K562 (cell line): ENCODE results near the gene UBXN11. TPM values are rescaled to one million over a fixed set of nuclear protein-coding genes. Genes with fewer than 3 reads are reported as not detected.

Experiments
- BACH1 ChIP-seq: fragments of 200-800 bp; sonication (Bioruptor generic); IDR thresholded peaks from 2 replicates; pipeline ENCODE4 v1.6.1; 2016; ENCODE audit warnings: missing genetic modification characterization, missing compliant biosample characterization
- CHD4 ChIP-seq: fragments of 200-600 bp; sonication (generic); IDR thresholded peaks from 3 replicates; pipeline ENCODE4 v1.6.1; 2012; ENCODE audit warnings: low read depth, mild to moderate bottlenecking, mixed read lengths, low read length, inconsistent platforms; ENCODE audit not compliant: insufficient read depth, insufficient replicate concordance, poor library complexity, severe bottlenecking
- EP300 ChIP-seq: IDR thresholded peaks from 2 replicates; pipeline ENCODE4 v1.6.1; 2012; ENCODE audit warnings: low read length, improper control_type of control experiment
- ETV5 ChIP-seq: sonication (generic); formaldehyde crosslinking; IDR thresholded peaks from 2 replicates; pipeline ENCODE4 v1.4.0; 2020; ENCODE audit warnings: low read depth, mild to moderate bottlenecking, missing genetic modification reagents
- FOXK2 ChIP-seq, 2 experiments: fragments of 450-650 bp; IDR thresholded peaks in 1 of 2; conservative IDR thresholded peaks in 1 of 2; 2 replicates each; pipeline ENCODE4 v1.6.1; 2016; ENCODE audit warnings: low read depth in 2 of 2, mild to moderate bottlenecking in 1 of 2
- KDM5B ChIP-seq: fragments of 200-600 bp; sonication (generic); IDR thresholded peaks from 2 replicates; pipeline ENCODE4 v1.6.1; 2012; ENCODE audit warnings: low read depth, mild to moderate bottlenecking, moderate library complexity, low read length, control low read depth, inconsistent platforms; ENCODE audit not compliant: insufficient replicate concordance
- LEF1 ChIP-seq: fragments of 450-650 bp; IDR thresholded peaks from 2 replicates; pipeline ENCODE4 v1.6.1; 2016; ENCODE audit warnings: mild to moderate bottlenecking
- MAFF ChIP-seq: IDR thresholded peaks from 2 replicates; pipeline ENCODE4 v1.6.1; 2012; ENCODE audit warnings: low read length, improper control_type of control experiment
- MCM3 ChIP-seq: fragments of 450-650 bp; IDR thresholded peaks from 2 replicates; pipeline ENCODE4 v1.6.1; 2016
- MXI1 ChIP-seq: IDR thresholded peaks from 2 replicates; pipeline ENCODE4 v1.6.1; 2011; ENCODE audit warnings: low read depth, mild to moderate bottlenecking, improper control_type of control experiment, low read length
- MYNN ChIP-seq, 2 experiments: sonication (generic); formaldehyde crosslinking in 1 of 2; IDR thresholded peaks; 2 replicates each; pipeline versions ENCODE4 v1.5.0 to v1.6.1; 2016 to 2020; ENCODE audit warnings: antibody characterized with exemption in 1 of 2, missing genetic modification reagents in 1 of 2
- NFIC ChIP-seq: fragments of 450-650 bp; IDR thresholded peaks from 2 replicates; pipeline ENCODE4 v1.6.1; 2017; ENCODE audit warnings: mild to moderate bottlenecking, inconsistent platforms
- PHF8 ChIP-seq: fragments of 200-600 bp; sonication (generic); IDR thresholded peaks from 2 replicates; pipeline ENCODE4 v1.6.1; 2012; ENCODE audit warnings: mixed run types, mild to moderate bottlenecking, inconsistent platforms, low read length, moderate library complexity, borderline replicate concordance
- RB1 ChIP-seq: fragments of 450-650 bp; IDR thresholded peaks from 2 replicates; pipeline ENCODE4 v1.6.1; 2017; ENCODE audit warnings: low read depth, mild to moderate bottlenecking
- RUNX1 ChIP-seq: sonication (generic); IDR thresholded peaks from 2 replicates; pipeline ENCODE4 v1.6.1; 2016; ENCODE audit warnings: antibody characterized with exemption, low read depth
- SPI1 ChIP-seq: IDR thresholded peaks from 2 replicates; pipeline ENCODE4 v1.6.1; 2011; ENCODE audit warnings: low read depth, low read length, control low read depth, borderline replicate concordance
- TGIF2 ChIP-seq: sonication (generic); formaldehyde crosslinking; IDR thresholded peaks from 2 replicates; pipeline ENCODE4 v1.8.1; 2022; ENCODE audit warnings: mild to moderate bottlenecking, missing genetic modification reagents, moderate library complexity
- ZFPM2 ChIP-seq: fragments of 250-450 bp; sonication (Bioruptor Pico); IDR thresholded peaks from 2 replicates; pipeline ENCODE4 v1.5.1; 2022; ENCODE audit warnings: mild to moderate bottlenecking
- ZNF24 ChIP-seq: fragments of 450-650 bp; IDR thresholded peaks from 2 replicates; pipeline ENCODE4 v1.6.1; 2016
- ZNF263 ChIP-seq: sonication (generic); formaldehyde crosslinking; IDR thresholded peaks from 2 replicates; pipeline ENCODE4 v1.8.0; 2022; ENCODE audit warnings: mild to moderate bottlenecking, missing genetic modification reagents, borderline replicate concordance
- ZNF444 ChIP-seq: fragments of 250-450 bp; sonication (Bioruptor Pico); IDR thresholded peaks from 2 replicates; pipeline ENCODE4 v1.4.0; 2020; ENCODE audit warnings: mild to moderate bottlenecking, moderate library complexity
- polyA plus RNA-seq, 8 experiments: library from polyadenylated mRNA; depleted of rRNA in 4 of 8; stranded (reverse) in 5 of 8; unstranded in 3 of 8; fragments of >200 nt; fragmentation: Nextera tagmentation in 2 of 8; fragmentation: Illumina TruSeq in 1 of 8; extraction: Ambion mirVana in 2 of 8; extraction: Trizol in 1 of 8; gene quantifications; 2 replicates each; pipeline versions ENCODE4 v1.2.1 to v1.2.3, GENCODE V29; 2011 to 2014; ENCODE audit warnings: inconsistent platforms in 1 of 8, missing spikeins in 1 of 8
- total RNA-seq, 7 experiments: library from RNA; depleted of rRNA in 6 of 7; stranded (reverse); fragments of >200 nt in 6 of 7; fragmentation: Illumina TruSeq in 2 of 7; extraction: Trizol in 2 of 7; gene quantifications; 2 replicates each; pipeline versions ENCODE4 v1.2.1 to v1.2.3, GENCODE V29; 2011 to 2021; ENCODE audit warnings: low replicate concordance in 1 of 7
- TF ChIP-seq, protein P1 (sequence below): fragments of 250-450 bp; sonication (Bioruptor Pico); IDR thresholded peaks from 2 replicates; pipeline ENCODE4 v1.8.0; 2021; ENCODE audit warnings: borderline replicate concordance, mild to moderate bottlenecking, moderate library complexity; ENCODE audit not compliant: poor library complexity, severe bottlenecking
- TF ChIP-seq, protein P2 (sequence below): fragments of 450-650 bp; IDR thresholded peaks from 2 replicates; pipeline ENCODE4 v1.6.1; 2017; ENCODE audit warnings: antibody characterized with exemption, mild to moderate bottlenecking
- TF ChIP-seq, protein P3 (sequence below): sonication (generic); formaldehyde crosslinking; IDR thresholded peaks from 2 replicates; pipeline ENCODE4 v1.8.0; 2022; ENCODE audit warnings: mild to moderate bottlenecking, missing genetic modification reagents

UBXN11 gene
- total and polyA plus RNA-seq, 9 of the 15 experiments (the other 6 are each of a cell fraction or from before 2014, with no cell fraction given): 0.48 to 34.3 (median 11.3) TPM

DNA sequence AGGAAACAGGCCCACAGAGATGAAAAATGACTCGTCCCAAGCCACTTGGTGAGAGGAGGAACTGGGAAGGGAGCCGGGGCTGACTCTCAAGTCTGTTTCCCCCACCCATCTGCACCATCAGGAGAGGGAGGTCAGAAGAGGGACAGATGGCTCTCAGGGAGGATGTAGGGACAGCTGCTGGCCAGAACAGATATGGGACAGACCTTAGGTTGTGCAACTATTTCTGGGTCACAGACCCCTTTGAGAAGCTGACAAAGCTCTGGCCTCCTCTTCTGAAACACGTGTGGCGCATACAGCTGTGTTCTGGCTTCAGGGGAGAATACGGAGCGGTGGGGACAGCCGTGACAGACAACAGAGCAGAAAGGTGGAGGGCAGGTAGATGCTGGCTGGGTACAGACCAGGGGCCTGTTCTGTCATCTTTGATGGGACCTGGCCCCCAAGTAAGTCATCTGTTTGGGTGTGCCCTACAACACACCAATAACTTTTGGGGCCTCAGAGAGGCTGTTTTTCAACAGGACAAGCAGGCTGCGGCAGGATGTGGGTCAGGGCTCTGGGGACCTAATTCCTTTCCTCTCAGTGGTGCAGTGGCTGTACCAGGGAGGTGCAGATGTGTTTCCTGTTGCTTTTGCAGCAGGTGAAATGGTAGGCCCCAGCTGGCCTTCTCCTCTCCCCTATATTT is 19.3 kb downstream of the UBXN11 start (continued):
- TF ChIP-seq ZNF24 (peak; percentile 72), ZNF444 (CRISPR knock-in tag) (peak; percentile 5; the same call in 1 of the 2 replicates), RB1 (peak; percentile 37; the same call in 1 of the 2 replicates), PHF8 (no peak; the same call in 1 of the 2 replicates), RUNX1 (peak; percentile 80; the same call in 1 of the 2 replicates), FOXK2 (conservative IDR thresholded peaks at IDR 0.05 in 1 of 2, IDR thresholded peaks at IDR 0.05 in 1 of 2; ENCODE audit: low read depth in 2 of 2) (peak in 1 of 2 experiments; percentile 18; a peak in 1 of 4 replicates), CHD4 (no peak), MCM3 (no peak), MYNN (IDR thresholded peaks at IDR 0.05) (peak; percentile 79), MYNN (CRISPR knock-in tag; IDR thresholded peaks at IDR 0.05) (no peak), MXI1 (peak; percentile 89), EP300 (peak; percentile 95), BACH1 (no peak), SPI1 (peak; percentile 84), NFIC (peak; percentile 95), LEF1 (peak; percentile 82), MAFF (peak; percentile 2; the same call in 1 of the 2 replicates), ETV5 (CRISPR knock-in tag) (peak; percentile 72; the same call in 1 of the 2 replicates), TGIF2 (CRISPR knock-in tag) (no peak), ZNF263 (CRISPR knock-in tag) (peak; percentile 38; the same call in 1 of the 2 replicates), KDM5B (no peak), ZFPM2 (no peak)
- TF ChIP-seq, protein P1, sequence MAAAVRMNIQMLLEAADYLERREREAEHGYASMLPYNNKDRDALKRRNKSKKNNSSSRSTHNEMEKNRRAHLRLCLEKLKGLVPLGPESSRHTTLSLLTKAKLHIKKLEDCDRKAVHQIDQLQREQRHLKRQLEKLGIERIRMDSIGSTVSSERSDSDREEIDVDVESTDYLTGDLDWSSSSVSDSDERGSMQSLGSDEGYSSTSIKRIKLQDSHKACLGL: no peak
- TF ChIP-seq, protein P2, sequence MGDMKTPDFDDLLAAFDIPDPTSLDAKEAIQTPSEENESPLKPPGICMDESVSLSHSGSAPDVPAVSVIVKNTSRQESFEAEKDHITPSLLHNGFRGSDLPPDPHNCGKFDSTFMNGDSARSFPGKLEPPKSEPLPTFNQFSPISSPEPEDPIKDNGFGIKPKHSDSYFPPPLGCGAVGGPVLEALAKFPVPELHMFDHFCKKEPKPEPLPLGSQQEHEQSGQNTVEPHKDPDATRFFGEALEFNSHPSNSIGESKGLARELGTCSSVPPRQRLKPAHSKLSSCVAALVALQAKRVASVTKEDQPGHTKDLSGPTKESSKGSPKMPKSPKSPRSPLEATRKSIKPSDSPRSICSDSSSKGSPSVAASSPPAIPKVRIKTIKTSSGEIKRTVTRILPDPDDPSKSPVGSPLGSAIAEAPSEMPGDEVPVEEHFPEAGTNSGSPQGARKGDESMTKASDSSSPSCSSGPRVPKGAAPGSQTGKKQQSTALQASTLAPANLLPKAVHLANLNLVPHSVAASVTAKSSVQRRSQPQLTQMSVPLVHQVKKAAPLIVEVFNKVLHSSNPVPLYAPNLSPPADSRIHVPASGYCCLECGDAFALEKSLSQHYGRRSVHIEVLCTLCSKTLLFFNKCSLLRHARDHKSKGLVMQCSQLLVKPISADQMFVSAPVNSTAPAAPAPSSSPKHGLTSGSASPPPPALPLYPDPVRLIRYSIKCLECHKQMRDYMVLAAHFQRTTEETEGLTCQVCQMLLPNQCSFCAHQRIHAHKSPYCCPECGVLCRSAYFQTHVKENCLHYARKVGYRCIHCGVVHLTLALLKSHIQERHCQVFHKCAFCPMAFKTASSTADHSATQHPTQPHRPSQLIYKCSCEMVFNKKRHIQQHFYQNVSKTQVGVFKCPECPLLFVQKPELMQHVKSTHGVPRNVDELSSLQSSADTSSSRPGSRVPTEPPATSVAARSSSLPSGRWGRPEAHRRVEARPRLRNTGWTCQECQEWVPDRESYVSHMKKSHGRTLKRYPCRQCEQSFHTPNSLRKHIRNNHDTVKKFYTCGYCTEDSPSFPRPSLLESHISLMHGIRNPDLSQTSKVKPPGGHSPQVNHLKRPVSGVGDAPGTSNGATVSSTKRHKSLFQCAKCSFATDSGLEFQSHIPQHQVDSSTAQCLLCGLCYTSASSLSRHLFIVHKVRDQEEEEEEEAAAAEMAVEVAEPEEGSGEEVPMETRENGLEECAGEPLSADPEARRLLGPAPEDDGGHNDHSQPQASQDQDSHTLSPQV: peak; percentile 97
- TF ChIP-seq, protein P3, sequence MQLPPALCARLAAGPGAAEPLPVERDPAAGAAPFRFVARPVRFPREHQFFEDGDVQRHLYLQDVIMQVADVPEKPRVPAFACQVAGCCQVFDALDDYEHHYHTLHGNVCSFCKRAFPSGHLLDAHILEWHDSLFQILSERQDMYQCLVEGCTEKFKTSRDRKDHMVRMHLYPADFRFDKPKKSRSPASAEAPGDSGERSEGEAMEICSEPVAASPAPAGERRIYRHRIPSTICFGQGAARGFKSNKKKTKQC (CRISPR knock-in tag): no peak
